8988T (cell line): Measurements from ENCODE around the gene KIAA1671.

Source experiments
- DNase-seq: peaks from one replicate; pipeline ENCODE4 v3.0.0; 2011

KIAA1671 gene

GRCh38 chr22:25120761-25121212 is 168.3 kb downstream of the KIAA1671 start:
- no peak for DNase-seq

- no peak for DNase-seq
Measured at GRCh38 chr22:25122136-25122764, 169.7 kb downstream of the KIAA1671 start.

GRCh38 chr22:25123677-25124076 is 171.2 kb downstream of the KIAA1671 start:
- DNase-seq: no peak

- no peak for DNase-seq
Measured at GRCh38 chr22:25125693-25126357, 173.3 kb downstream of the KIAA1671 start.

GRCh38 chr22:25126510-25126909 is 174.0 kb downstream of the KIAA1671 start:
- no peak for DNase-seq

- DNase-seq: no peak
Measured at GRCh38 chr22:25127318-25127717, 174.8 kb downstream of the KIAA1671 start.

GRCh38 chr22:25130462-25130861 is 177.9 kb downstream of the KIAA1671 start:
- DNase-seq: no peak

- DNase-seq: no peak
Measured at GRCh38 chr22:25131198-25131887, 178.8 kb downstream of the KIAA1671 start.

GRCh38 chr22:25134028-25134427 is 181.5 kb downstream of the KIAA1671 start:
- no peak for DNase-seq

- no peak for DNase-seq
Measured at GRCh38 chr22:25134451-25134850, 181.9 kb downstream of the KIAA1671 start.

- DNase-seq: no peak
Measured at GRCh38 chr22:25136953-25137576, 184.5 kb downstream of the KIAA1671 start.

- peak; percentile 27 for DNase-seq
Measured at GRCh38 chr22:25137577-25138525, 185.3 kb downstream of the KIAA1671 start.

GRCh38 chr22:25139062-25139461 is 186.5 kb downstream of the KIAA1671 start:
- DNase-seq: no peak

- DNase-seq: no peak
Measured at GRCh38 chr22:25142102-25142501, 189.6 kb downstream of the KIAA1671 start.

GRCh38 chr22:25143156-25144076 is 190.9 kb downstream of the KIAA1671 start:
- no peak for DNase-seq

- no peak for DNase-seq
Measured at GRCh38 chr22:25144522-25144921, 192.0 kb downstream of the KIAA1671 start.

GRCh38 chr22:25146307-25146706 is 193.8 kb downstream of the KIAA1671 start:
- DNase-seq: no peak

GRCh38 chr22:25146906-25147641 is 194.6 kb downstream of the KIAA1671 start:
- DNase-seq: no peak

- DNase-seq: no peak
Measured at GRCh38 chr22:25147642-25147928, 195.1 kb downstream of the KIAA1671 start.

- no peak for DNase-seq
Measured at GRCh38 chr22:25148149-25148691, 195.7 kb downstream of the KIAA1671 start.
